ENCODE measurements around the gene TTLL3.

TTLL3 gene

DNA sequence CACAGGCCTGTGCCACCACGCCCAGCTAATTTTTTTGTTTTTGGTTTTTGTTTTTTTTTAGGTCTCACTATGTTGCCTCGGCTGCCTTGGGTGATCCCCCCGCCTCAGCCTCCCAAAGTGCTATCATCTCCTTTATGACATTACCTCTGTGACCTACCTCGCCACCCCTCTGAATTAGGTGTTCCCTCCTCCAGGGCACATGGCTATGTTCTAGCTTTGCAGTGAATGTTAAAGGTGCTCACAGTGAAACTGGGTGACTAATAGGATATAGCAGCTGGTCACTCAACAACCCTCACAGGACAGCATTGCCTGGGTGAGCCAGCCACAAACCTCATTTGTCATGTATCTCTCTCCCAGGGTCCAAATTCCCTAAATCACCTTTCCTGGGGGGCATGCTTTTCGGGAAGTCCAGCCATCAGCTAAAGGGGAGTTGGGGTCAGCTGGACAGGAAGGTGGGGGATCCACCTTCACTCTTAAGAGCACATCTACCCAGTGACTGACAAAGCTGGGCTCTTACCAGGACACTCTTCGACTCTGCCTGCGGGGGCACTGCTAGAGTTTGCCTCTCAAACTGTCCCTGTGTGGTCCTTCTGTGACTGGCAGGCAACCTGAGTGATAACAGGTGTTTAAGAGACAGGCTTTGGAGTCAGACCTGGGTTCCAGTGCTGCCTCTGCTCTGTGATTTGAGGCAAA is 1.6 kb upstream of the TTLL3 start:
- DNase-seq = no peak

- DNase-seq = no peak
These were observed 835 bp upstream of the TTLL3 start for GRCh38 chr3:9809239-9809614.

GRCh38 chr3:9810433-9810770 is 340 bp downstream of the TTLL3 start:
- no peak for DNase-seq

DNA sequence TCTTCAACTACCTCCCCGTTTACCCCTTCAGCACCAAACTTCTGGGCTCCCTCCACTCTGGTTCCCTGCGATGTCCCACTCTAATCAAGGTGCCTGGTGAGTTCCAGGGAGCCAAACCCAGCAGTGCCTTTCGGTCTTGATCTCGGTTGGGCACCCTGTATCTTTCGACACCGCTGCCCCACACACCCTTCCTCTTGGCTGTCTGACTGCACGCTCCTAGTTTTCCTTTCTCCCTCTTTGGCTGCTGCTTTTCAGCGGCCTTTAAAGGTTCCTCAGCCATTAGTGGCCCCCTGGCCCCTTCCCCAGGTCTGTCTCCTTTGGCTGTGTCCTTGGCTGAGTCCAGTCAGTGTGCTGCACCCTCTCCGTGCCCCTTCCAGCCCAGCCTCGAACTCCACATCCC is 784 bp downstream of the TTLL3 start:
- DNase-seq = no peak

DNA sequence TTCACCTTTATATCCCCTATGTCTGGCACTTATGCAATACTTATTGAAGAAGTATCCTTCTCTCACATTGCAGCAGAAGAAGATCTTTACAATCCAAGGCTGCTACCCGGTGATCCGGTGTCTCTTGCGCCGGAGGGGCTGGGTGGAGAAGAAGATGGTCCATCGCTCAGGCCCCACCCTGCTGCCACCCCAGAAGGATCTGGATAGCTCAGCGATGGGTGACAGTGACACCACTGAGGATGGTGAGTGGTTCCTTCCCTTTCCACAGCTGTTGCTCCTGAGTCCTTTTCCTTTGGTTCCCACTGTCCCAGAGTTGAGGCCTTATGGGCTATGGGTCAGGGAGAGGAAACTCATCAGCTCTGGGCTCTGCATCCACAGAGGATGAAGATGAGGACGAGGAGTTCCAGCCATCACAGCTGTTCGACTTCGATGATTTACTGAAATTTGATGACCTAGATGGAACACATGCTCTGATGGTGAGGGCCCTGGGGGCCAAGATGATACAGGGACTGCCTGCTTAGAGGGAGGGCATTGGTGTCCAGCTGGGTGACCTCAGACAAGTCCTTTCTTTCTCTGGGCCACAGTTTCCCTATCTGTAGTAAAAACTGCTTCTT is 2.9 kb downstream of the TTLL3 start:
- no peak for DNase-seq

DNA sequence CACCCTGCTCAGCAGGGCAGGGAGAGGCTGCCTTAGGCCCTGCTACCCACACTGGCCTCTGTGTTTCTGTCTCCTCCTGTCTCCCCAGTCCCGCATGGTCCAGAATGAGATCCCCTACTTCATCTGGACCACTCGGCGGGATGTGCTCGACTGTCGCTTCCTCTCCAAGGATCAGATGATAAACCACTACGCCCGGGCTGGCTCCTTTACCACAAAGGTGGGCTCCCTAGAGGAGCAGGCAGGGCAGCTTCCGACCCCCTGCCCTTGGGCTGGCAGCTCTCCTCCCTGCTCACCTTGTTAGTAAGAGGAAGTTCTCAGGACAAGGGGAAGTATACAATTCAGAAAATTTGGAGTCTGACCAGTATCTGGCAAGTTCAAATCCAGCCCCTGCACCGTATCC is 5.9 kb downstream of the TTLL3 start:
- DNase-seq = no peak

DNA sequence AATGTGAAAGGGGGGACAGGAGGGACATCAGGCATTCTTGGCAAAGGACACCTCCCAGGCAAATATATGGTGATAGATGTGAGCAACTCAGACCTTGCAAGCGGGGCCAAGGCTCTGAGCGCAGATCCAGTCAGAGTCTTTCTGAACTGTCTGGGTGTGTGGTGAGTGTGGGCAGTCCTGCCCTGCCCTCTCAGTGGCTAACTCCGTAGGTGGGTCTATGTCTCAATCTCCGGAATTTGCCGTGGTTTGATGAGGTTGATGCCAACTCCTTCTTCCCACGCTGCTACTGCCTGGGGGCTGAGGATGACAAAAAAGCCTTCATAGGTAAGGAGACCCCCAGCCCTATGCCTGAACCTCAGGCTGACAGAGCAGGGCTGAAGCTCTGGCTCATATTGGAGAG is 7.4 kb downstream of the TTLL3 start:
- DNase-seq = no peak

DNA sequence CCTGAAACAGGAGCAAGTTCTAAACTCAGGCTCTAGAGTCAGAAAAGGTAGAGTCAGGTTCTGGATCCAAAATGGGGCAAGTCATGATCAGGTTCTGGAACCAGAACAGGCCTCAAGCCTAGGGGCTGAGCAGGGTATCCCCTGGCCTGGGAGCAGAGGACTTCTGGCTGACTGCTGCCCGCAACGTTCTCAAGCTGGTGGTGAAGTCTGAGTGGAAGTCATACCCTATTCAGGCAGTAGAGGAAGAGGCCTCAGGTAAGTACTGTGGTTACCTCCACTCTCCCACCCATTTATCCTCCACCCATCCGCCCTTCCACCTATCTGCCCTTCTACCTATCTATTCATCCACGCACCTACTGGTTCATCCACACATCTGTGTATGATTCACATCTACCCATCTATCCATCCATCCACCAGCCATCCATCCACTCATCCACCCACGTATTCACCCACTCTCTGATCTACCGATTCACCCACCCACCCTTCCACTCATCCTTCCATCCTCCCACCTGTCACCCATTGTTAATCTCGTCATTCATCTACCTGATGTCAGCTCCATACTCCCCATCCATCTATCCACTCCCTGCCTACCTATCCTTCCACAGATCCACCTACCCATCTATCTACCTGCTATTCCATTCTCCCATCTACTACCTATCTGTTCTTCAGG is 8.7 kb downstream of the TTLL3 start:
- DNase-seq = no peak

DNA sequence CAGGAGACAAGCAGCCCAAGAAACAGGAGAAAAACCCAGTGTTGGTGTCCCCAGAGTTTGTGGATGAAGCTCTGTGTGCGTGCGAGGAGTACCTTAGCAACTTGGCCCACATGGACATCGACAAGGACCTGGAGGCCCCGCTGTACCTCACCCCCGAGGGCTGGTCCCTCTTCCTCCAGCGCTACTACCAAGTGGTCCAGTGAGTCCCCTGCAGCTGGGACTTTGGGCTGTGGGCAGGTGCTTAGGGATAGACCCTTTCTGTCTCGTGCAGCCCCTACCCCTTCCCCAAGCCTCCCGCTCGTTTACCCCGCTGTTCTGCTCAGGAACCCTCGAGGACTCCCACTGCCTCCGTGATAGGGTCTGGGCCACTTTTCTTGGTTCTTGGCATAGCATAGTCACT is 10.5 kb downstream of the TTLL3 start:
- no peak for DNase-seq

DNA sequence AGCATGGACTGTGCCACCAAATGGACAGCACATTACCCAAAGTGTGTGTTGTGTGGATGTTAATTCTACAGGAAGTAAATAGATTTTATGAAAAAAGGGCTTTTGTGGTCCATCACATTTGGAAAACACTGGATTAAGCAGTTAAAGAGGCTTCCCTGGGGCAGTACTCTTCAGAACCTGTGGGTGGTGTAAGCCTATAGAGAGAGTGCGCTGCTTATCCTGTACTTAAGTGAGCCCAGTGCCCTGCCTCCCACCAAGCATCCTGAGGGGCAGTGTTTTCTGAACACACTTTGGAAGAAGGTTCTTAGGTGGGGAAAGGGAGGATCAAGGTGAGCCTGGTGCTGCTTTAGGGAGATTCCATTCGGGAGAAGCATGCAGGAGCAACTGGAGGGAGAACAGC is 10.9 kb downstream of the TTLL3 start:
- DNase-seq = no peak

GRCh38 chr3:9825451-9826040 is 15.5 kb downstream of the TTLL3 start:
- no peak for DNase-seq

- DNase-seq = peak; percentile 33
These were observed 16.9 kb downstream of the TTLL3 start for GRCh38 chr3:9826815-9827573.

DNA sequence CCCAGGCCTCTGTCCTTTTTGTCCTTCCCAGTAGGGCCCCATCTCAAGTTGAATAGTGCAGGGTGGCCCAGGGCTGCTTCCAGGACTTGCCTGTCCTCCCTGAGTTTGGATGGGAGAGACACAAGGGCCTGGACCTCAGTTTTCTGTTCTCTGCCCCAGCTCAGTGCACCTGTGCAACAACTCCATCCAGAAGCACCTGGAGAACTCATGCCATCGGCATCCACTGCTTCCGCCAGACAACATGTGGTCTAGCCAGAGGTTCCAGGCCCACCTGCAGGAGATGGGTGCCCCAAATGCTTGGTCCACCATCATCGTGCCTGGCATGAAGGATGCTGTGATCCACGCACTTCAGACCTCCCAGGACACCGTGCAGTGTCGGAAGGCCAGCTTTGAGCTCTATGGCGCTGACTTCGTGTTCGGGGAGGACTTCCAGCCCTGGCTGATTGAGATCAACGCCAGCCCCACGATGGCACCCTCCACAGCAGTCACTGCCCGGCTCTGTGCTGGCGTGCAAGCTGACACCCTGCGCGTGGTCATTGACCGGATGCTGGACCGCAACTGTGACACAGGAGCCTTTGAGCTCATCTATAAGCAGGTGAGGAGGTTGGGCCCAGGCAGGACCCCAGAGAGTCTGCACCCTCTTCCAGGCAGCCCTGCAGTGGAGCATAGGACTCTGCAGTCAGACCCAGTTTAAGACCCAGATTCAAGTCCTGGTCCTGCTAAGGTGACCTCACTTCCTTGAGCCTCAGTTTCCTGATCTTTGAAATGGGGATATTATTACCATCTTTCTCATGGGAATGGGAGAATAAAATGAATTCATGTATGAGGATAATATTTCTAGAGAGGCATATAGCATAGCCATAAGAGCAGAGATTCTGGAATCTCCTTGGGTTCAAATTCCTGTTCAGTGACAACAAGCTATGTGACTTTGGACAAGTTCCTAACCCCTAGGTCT is 19.0 kb downstream of the TTLL3 start:
- DNase-seq = no peak

GRCh38 chr3:9831253-9831652 is 21.2 kb downstream of the TTLL3 start:
- no peak for DNase-seq

DNA sequence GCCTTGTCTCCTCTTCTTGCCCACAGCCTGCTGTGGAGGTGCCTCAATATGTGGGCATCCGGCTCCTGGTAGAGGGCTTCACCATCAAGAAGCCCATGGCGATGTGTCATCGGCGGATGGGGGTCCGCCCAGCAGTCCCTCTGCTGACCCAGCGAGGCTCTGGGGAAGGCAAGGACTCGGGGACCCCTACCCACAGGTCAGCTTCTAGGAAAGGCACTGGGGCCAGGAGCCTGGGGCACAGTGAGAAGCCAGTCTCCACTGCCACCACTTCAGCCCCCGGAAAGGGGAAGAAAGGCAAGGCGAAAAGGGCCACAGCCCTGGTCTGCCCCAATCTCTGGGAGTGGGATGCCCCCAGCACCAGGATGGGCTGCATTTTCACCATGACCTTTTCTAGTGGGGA is 23.0 kb downstream of the TTLL3 start:
- DNase-seq = no peak

GRCh38 chr3:9834520-9835380 is 24.7 kb downstream of the TTLL3 start:
- DNase-seq = no peak

DNA sequence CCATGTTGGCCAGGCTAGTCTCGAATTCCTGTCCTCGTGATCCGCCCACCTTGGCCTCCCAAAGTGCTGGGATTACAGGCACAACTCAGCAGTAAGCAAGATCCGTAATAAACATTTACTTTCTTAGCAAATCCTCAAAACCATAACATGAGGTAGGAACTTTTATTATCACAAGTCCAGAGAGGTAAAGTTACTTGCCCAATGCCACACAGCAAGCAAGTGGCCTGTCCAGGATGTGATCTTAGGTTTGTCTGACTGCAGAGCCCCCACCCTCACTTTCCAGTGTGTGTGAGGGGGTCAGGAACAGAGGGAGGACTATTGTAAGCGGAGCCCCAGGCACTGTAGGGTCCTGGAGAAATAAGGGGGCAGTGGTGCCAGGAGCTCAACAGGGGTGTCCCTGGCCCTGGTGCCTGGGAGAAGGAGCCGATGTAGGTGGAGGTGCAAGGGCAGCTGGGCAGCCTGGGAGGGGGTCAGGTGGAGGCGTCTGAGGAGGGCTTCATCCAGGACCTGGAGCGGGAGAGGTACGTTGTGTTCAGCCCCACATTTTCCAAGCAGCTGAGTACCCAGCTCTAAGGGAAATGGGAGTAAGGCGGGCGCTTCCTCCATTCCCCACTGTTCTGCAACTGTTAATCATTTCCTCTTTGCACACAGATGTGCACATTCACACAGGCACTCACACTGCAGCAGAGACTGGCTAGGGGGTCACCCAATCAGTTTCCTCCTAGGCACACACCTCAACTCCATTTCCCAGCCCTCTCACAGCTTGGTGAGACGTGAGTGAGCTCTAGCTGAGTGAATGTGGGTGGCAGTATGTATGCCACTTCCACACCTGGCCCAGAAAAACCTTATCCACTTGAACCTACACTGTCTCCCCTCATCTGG is 27.9 kb downstream of the TTLL3 start:
- DNase-seq = peak; percentile 18

DNA sequence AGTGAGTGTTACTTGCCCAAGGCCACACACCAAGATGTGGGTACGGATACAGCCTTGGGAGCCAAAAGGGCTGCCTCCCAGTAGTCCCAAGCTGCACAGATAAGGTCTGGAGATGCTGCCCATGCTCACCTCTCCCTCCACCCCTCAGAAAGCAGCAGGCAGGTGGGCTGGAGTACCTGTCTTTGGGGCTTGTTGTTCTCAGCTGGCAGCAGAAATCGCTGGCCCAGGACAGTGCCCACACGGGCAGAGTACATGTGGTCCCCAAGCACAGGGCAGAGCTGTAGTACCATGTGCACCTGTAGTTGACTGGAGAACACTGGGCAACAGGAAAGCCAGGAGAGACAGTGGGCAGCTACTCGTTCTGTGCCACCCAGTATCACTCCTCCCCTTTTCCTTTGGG is 28.8 kb downstream of the TTLL3 start:
- no peak for DNase-seq

GRCh38 chr3:9841015-9841414 is 31.0 kb downstream of the TTLL3 start:
- no peak for DNase-seq
